HFF-Myc (cell line): ENCODE data around the gene CFAP77.
A peak's percentile ranks its signal among the peaks of the same experiment; 100 is the strongest.

Experiments
- DNase-seq: peaks from one replicate; pipeline ENCODE4 v3.0.0-alpha.2; 2011; ENCODE audit warnings: low read depth; ENCODE audit errors: extremely low read depth
- H3K4me3 ChIP-seq: replicated peaks from 2 replicates; pipeline ENCODE4 v1.5.1; 2011; ENCODE audit warnings: low read depth, mild to moderate bottlenecking, control low read depth, low read length
- CTCF ChIP-seq: IDR thresholded peaks from 2 replicates; pipeline ENCODE4 v1.5.1; 2012; ENCODE audit warnings: mild to moderate bottlenecking, low read depth, low read length, control low read depth; ENCODE audit errors: missing control alignments

Gene CFAP77

GRCh38 chr9:132406554-132407122 lies 3.4 kb upstream of the CFAP77 start, which contains the start of gene TTF1:
Gene TTF1 (minus strand): TSS chr9:132406840. CDS start chr9:132402821, 4,019 bp downstream.
- TF ChIP-seq CTCF = no peak
- peak within 1 kb of the TSS; percentile 73 for H3K4me3 ChIP-seq
- DNase-seq = peak; percentile 78

DNA sequence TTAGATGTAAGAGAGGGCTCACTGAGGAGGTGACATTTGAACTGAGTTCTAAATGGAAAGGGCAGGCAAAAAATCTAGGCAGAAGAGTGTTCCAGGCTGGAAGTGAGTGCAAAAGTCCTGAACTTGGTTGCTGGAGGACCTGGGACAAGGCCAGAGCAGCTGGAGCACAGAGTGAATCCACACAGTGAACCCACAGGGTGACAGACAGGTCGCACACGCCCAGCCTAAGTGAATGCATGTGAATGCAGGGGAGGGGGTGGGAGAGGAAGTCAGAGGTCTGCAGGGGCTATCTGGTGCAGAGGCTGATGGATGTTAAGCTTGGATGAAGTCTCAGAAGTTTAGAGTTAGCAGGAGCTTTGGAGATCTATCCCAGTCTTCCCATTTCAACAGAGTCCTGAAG lies 2.8 kb upstream of the CFAP77 start:
- DNase-seq = no peak
- no peak for TF ChIP-seq CTCF
- H3K4me3 ChIP-seq = peak overlapping the region; percentile 73

- DNase-seq = no peak
- TF ChIP-seq CTCF = no peak
- H3K4me3 ChIP-seq = no peak overlapping the region
Measured at GRCh38 chr9:132408521-132408920, 1.5 kb upstream of the CFAP77 start.

DNA sequence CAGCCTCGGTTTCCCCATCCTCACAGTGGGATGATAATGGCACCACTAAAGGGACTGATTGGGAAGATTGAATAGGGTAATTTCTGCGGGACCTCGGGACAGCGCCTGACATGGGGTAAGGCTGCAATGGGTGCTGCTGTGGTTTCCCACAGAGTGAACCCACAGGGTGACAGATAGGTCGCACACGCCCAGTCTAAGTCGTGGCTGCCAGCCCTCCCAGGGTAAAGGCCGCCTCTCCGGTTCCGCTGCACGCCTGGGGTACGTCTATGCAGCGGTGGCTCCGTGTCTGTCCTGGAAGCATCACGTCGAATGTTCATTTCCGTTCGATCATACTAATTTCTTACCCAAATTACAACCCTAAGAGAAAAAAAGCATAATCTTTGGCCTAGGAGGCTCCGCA lies 631 bp downstream of the CFAP77 start:
- TF ChIP-seq CTCF = no peak
- no peak for DNase-seq
- peak overlapping the region; percentile 36 for H3K4me3 ChIP-seq

GRCh38 chr9:132411091-132411508 lies 1.1 kb downstream of the CFAP77 start:
- no peak for DNase-seq
- H3K4me3 ChIP-seq = no peak overlapping the region
- peak; percentile 55 for TF ChIP-seq CTCF

DNA sequence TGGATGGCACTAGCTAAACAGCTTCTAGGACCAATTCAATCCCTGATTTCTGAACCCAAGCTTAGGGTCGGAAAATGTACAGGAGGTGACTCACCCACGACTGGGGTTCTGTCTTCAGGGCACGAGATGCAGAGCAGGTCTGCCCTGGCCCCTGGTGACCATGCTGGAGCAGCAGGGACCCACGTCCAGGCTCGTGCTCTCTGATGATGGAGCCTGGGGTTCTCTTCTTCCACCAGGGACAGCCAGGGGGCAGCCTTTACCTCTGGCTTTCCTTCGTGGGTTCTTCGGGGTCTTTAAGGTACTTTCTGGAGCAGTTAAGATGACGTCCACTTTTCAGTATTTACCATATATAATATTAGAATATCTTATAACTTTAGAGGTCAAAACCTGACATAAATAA lies 2.1 kb downstream of the CFAP77 start:
- peak; percentile 64 for TF ChIP-seq CTCF
- no peak overlapping the region for H3K4me3 ChIP-seq
- no peak for DNase-seq

GRCh38 chr9:132413926-132414325 lies 3.9 kb downstream of the CFAP77 start:
- no peak for DNase-seq
- no peak overlapping the region for H3K4me3 ChIP-seq
- no peak for TF ChIP-seq CTCF
